K562 (cell line): ENCODE measurements around the gene NAA15. TPM values are rescaled to one million over a fixed set of nuclear protein-coding genes. Genes with fewer than 3 reads are reported as not detected.

Source experiments
- ATAC-seq: fragments of 200-7000 bp; cut with Tn5 transposase; 3 replicates; pipeline ENCODE4 v1.9.1; 2020; ENCODE audit warnings: moderate library complexity
- BruUV-seq: library from RNA; stranded (reverse); fragments of 400-500 nt; replicated peaks from 2 replicates; lab custom pipeline; 2021; lab: Mats Ljungman, UMichigan
- CTCF ChIA-PET: fragments of 300-600 bp; formaldehyde crosslinking; extraction: SDS; loops from one replicate; lab custom pipeline; 2021; ENCODE audit warnings: low intra/inter-chr PET ratio; lab: Yijun Ruan, JAX
- POLR2A ChIA-PET: fragments of 300-600, 350-650 bp; sonication (Branson Sonifier 250); formaldehyde crosslinking; extraction: SDS; loops from one replicate; lab custom pipeline; 2021; ENCODE audit warnings: antibody characterized with exemption, inconsistent platforms; lab: Yijun Ruan, JAX
- DNase-seq, 4 experiments: peaks; one replicate each; pipeline versions ENCODE4 v3.0.0 to v3.0.0-alpha.2; 2011 to 2018; ENCODE audit warnings: low spot score in 3 of 4, mixed read lengths in 3 of 4; ENCODE audit errors: extremely low read depth in 1 of 4
- FAIRE-seq: peaks from 2 replicates; lab custom pipeline; 2011; peaks lifted over from hg19 to GRCh38; lab: Jason Lieb, UNC
- H2AFZ ChIP-seq: 2 replicates; pipeline ENCODE4 v1.6.0; 2011; ENCODE audit warnings: low read depth, low read length, control low read depth, inconsistent platforms
- H3K27ac ChIP-seq: fragments of 200-600 bp; 3 replicates; pipeline ENCODE4 v1.8.0; 2011; ENCODE audit warnings: low read depth, mild to moderate bottlenecking, control low read depth, inconsistent platforms, low read length, moderate library complexity, mixed read lengths; ENCODE audit errors: extremely low read depth
- H3K27me3 ChIP-seq, 2 experiments: fragments of 300-600 bp in 1 of 2; 2 replicates in 1 of 2; 3 replicates in 1 of 2; pipeline versions ENCODE4 v1.6.0 to v1.8.0; 2011; ENCODE audit warnings: inconsistent platforms in 2 of 2, low read length in 2 of 2, mild to moderate bottlenecking in 1 of 2, mixed read lengths in 1 of 2, moderate library complexity in 1 of 2; ENCODE audit not compliant: control insufficient read depth in 2 of 2, insufficient read depth in 2 of 2
- H3K36me3 ChIP-seq: fragments of 300-600 bp; 3 replicates; pipeline ENCODE4 v1.8.0; 2011; ENCODE audit warnings: mild to moderate bottlenecking, low read length, inconsistent platforms; ENCODE audit not compliant: control insufficient read depth, insufficient read depth
- H3K4me1 ChIP-seq, 2 experiments: fragments of 200-600 bp in 1 of 2; replicated peaks in 1 of 2; 2 replicates in 1 of 2; 3 replicates in 1 of 2; pipeline versions ENCODE4 v1.5.1 to v1.8.0; 2011; ENCODE audit warnings: inconsistent platforms in 2 of 2, low read length in 2 of 2, mild to moderate bottlenecking in 1 of 2, mixed read lengths in 1 of 2, moderate library complexity in 1 of 2; ENCODE audit not compliant: control insufficient read depth in 2 of 2, insufficient read depth in 2 of 2
- H3K4me2 ChIP-seq: 2 replicates; pipeline ENCODE4 v1.6.1; 2011; ENCODE audit warnings: low read length, control low read depth, inconsistent platforms, mixed read lengths; ENCODE audit not compliant: insufficient read depth
- H3K4me3 ChIP-seq: fragments of 200-600 bp; sonication (generic), shearing (Covaris generic); 2 replicates; pipeline ENCODE4 v1.5.1; 2016; ENCODE audit warnings: control low read depth, inconsistent platforms
- H3K79me2 ChIP-seq: fragments of 200-600 bp; 3 replicates; pipeline ENCODE4 v1.8.0; 2011; ENCODE audit warnings: low read length, inconsistent platforms; ENCODE audit not compliant: control insufficient read depth, insufficient read depth
- H3K9ac ChIP-seq, 2 experiments: 2 replicates each; pipeline versions ENCODE4 v1.6.0 to v1.6.1; 2011; ENCODE audit warnings: low read depth in 2 of 2, low read length in 2 of 2, control low read depth in 1 of 2, inconsistent platforms in 1 of 2, mild to moderate bottlenecking in 1 of 2, mixed read lengths in 1 of 2; ENCODE audit not compliant: insufficient read depth in 1 of 2
- H3K9me1 ChIP-seq: one replicate; pipeline ENCODE4 v1.6.0; 2011; ENCODE audit warnings: inconsistent platforms, mild to moderate bottlenecking, low read length, moderate library complexity; ENCODE audit not compliant: control insufficient read depth, insufficient read depth
- H3K9me3 ChIP-seq: replicated peaks from 2 replicates; pipeline ENCODE4 v1.5.1; 2011; ENCODE audit warnings: low read depth, low read length, inconsistent platforms; ENCODE audit not compliant: control insufficient read depth, insufficient read depth
- H4K20me1 ChIP-seq: replicated peaks from 2 replicates; pipeline ENCODE4 v1.6.1; 2011; ENCODE audit warnings: low read length, inconsistent platforms, mixed read lengths; ENCODE audit not compliant: control insufficient read depth, insufficient read depth
- BCOR ChIP-seq: fragments of 450-650 bp; IDR thresholded peaks from 2 replicates; pipeline ENCODE4 v1.6.1; 2016
- DMBX1 ChIP-seq: fragments of 250-450 bp; sonication (Bioruptor Pico); IDR thresholded peaks from 2 replicates; pipeline ENCODE4 v1.8.0; 2022; ENCODE audit warnings: inconsistent platforms, mild to moderate bottlenecking, moderate library complexity, borderline replicate concordance
- MNT ChIP-seq, 2 experiments: fragments of 450-650 bp; conservative IDR thresholded peaks; 2 replicates each; pipeline ENCODE4 v1.6.1; 2017; ENCODE audit warnings: mild to moderate bottlenecking in 2 of 2, moderate library complexity in 2 of 2
- WGBS: fragments of 100-300 bp; shearing (Covaris generic); methylation state at CpG from one replicate; pipeline ENCODE4 v1.1.6; 2016; ENCODE audit warnings: low coverage, mixed read lengths; ENCODE audit not compliant: insufficient coverage; ENCODE audit errors: missing lambda C conversion rate; 5-methylcytosine and 5-hydroxymethylcytosine counted together
- in situ Hi-C: fragments of 300-500 bp; cut with MboI; formaldehyde crosslinking; loops from 4 replicates; pipeline ENCODE4 v1.15.0; 2018; ENCODE audit warnings: inconsistent platforms, mixed read lengths
- intact Hi-C: fragments of 100-400 bp; cut with micrococcal nuclease; formaldehyde crosslinking; loops from 2 replicates; pipeline ENCODE4 v1.14.2; 2022
- polyA plus RNA-seq, 8 experiments: library from polyadenylated mRNA; depleted of rRNA in 4 of 8; stranded (reverse) in 5 of 8; unstranded in 3 of 8; fragments of >200 nt; fragmentation: Nextera tagmentation in 2 of 8; fragmentation: Illumina TruSeq in 1 of 8; extraction: Ambion mirVana in 2 of 8; extraction: Trizol in 1 of 8; gene quantifications; 2 replicates each; pipeline versions ENCODE4 v1.2.1 to v1.2.3, GENCODE V29; 2011 to 2014; ENCODE audit warnings: inconsistent platforms in 1 of 8, missing spikeins in 1 of 8
- total RNA-seq, 7 experiments: library from RNA; depleted of rRNA in 6 of 7; stranded (reverse); fragments of >200 nt in 6 of 7; fragmentation: Illumina TruSeq in 2 of 7; extraction: Trizol in 2 of 7; gene quantifications; 2 replicates each; pipeline versions ENCODE4 v1.2.1 to v1.2.3, GENCODE V29; 2011 to 2021; ENCODE audit warnings: low replicate concordance in 1 of 7
- TF ChIP-seq, protein P1 (sequence below): fragments of 200-600 bp; sonication (generic); IDR thresholded peaks from one replicate; pipeline ENCODE4 v1.6.1; 2012; ENCODE audit warnings: mild to moderate bottlenecking, low read depth, low read length, inconsistent platforms

NAA15 gene
- total and polyA plus RNA-seq, 9 of the 15 experiments (the other 6 are each of a cell fraction or from before 2014, with no cell fraction given) = 37.8 to 117 (median 63.2) TPM

DNA sequence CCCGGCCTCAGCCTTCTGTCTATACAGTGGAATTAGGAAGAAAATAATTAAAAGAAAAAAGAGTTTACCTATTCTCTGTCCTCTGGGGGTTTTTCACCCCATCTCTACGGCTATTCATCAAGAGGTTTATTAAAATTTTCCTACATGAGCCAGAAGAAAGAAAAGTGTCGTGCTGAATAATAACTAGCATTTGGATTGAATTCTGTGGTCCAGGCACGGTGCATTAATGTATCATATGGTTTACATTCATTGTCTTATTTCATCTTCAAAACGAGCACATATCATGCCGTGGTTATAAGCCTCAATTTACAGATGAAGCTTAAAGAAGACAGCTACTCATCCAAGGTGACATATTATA, 5.4 kb upstream of the NAA15 start:
- 4% methylated on average over 6 of the region's 6 CpGs for WGBS
- POLR2A ChIA-PET = interaction anchor here (0.6 to 1.5 kb wide), 16 partner anchors 8 to 356 kb away, joined by 3 to 8 read pairs (median 4); partner anchors contain the start of genes ELF2 and RAB33B
- DNase-seq (no peak), ATAC-seq (peak; percentile 0), FAIRE-seq (no peak)
- intact Hi-C loops (loop anchor here (1.0 to 5.0 kb wide), 6 partner anchors 67 to 279 kb away; partner anchors contain the start of gene NOCT), in situ Hi-C loops (no loop called here)
- H3K79me2 ChIP-seq = peaks cover 73% of the 10 kb centered on the region
- no peaks in the 10 kb centered on the region for H3K27me3 ChIP-seq
- CTCF ChIA-PET = interaction anchor here (1.2 to 2.1 kb wide), 4 partner anchors 66 to 197 kb away, joined by 6 to 11 read pairs (median 10); no protein-coding TSS in a partner anchor
- H4K20me1 ChIP-seq = no peaks in the 10 kb centered on the region
- BruUV-seq = no TSS peak
- H3K4me1 ChIP-seq = peaks cover 7 to 12% of the 10 kb centered on the region in 2 experiments; a peak in 4 of 5 replicates
- H3K9ac ChIP-seq = peak overlapping the region; percentile 96
- H3K27ac ChIP-seq = peak overlapping the region; percentile 90
- H3K4me2 ChIP-seq = peak overlapping the region; percentile 91
- no peaks in the 10 kb centered on the region for H3K9me3 ChIP-seq
- peak overlapping the region; percentile 80 for H2AFZ ChIP-seq
- H3K9me1 ChIP-seq = no peaks in the 10 kb centered on the region
- H3K36me3 ChIP-seq = peaks cover 34% of the 10 kb centered on the region
- peak overlapping the region; percentile 82 for H3K4me3 ChIP-seq
- TF ChIP-seq BCOR = no peak
- TF ChIP-seq, protein P1, sequence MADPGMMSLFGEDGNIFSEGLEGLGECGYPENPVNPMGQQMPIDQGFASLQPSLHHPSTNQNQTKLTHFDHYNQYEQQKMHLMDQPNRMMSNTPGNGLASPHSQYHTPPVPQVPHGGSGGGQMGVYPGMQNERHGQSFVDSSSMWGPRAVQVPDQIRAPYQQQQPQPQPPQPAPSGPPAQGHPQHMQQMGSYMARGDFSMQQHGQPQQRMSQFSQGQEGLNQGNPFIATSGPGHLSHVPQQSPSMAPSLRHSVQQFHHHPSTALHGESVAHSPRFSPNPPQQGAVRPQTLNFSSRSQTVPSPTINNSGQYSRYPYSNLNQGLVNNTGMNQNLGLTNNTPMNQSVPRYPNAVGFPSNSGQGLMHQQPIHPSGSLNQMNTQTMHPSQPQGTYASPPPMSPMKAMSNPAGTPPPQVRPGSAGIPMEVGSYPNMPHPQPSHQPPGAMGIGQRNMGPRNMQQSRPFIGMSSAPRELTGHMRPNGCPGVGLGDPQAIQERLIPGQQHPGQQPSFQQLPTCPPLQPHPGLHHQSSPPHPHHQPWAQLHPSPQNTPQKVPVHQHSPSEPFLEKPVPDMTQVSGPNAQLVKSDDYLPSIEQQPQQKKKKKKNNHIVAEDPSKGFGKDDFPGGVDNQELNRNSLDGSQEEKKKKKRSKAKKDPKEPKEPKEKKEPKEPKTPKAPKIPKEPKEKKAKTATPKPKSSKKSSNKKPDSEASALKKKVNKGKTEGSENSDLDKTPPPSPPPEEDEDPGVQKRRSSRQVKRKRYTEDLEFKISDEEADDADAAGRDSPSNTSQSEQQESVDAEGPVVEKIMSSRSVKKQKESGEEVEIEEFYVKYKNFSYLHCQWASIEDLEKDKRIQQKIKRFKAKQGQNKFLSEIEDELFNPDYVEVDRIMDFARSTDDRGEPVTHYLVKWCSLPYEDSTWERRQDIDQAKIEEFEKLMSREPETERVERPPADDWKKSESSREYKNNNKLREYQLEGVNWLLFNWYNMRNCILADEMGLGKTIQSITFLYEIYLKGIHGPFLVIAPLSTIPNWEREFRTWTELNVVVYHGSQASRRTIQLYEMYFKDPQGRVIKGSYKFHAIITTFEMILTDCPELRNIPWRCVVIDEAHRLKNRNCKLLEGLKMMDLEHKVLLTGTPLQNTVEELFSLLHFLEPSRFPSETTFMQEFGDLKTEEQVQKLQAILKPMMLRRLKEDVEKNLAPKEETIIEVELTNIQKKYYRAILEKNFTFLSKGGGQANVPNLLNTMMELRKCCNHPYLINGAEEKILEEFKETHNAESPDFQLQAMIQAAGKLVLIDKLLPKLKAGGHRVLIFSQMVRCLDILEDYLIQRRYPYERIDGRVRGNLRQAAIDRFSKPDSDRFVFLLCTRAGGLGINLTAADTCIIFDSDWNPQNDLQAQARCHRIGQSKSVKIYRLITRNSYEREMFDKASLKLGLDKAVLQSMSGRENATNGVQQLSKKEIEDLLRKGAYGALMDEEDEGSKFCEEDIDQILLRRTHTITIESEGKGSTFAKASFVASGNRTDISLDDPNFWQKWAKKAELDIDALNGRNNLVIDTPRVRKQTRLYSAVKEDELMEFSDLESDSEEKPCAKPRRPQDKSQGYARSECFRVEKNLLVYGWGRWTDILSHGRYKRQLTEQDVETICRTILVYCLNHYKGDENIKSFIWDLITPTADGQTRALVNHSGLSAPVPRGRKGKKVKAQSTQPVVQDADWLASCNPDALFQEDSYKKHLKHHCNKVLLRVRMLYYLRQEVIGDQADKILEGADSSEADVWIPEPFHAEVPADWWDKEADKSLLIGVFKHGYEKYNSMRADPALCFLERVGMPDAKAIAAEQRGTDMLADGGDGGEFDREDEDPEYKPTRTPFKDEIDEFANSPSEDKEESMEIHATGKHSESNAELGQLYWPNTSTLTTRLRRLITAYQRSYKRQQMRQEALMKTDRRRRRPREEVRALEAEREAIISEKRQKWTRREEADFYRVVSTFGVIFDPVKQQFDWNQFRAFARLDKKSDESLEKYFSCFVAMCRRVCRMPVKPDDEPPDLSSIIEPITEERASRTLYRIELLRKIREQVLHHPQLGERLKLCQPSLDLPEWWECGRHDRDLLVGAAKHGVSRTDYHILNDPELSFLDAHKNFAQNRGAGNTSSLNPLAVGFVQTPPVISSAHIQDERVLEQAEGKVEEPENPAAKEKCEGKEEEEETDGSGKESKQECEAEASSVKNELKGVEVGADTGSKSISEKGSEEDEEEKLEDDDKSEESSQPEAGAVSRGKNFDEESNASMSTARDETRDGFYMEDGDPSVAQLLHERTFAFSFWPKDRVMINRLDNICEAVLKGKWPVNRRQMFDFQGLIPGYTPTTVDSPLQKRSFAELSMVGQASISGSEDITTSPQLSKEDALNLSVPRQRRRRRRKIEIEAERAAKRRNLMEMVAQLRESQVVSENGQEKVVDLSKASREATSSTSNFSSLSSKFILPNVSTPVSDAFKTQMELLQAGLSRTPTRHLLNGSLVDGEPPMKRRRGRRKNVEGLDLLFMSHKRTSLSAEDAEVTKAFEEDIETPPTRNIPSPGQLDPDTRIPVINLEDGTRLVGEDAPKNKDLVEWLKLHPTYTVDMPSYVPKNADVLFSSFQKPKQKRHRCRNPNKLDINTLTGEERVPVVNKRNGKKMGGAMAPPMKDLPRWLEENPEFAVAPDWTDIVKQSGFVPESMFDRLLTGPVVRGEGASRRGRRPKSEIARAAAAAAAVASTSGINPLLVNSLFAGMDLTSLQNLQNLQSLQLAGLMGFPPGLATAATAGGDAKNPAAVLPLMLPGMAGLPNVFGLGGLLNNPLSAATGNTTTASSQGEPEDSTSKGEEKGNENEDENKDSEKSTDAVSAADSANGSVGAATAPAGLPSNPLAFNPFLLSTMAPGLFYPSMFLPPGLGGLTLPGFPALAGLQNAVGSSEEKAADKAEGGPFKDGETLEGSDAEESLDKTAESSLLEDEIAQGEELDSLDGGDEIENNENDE = no peak
- peak; percentile 9 to 31; a peak in 2 of 4 replicates for TF ChIP-seq MNT (conservative IDR thresholded peaks at IDR 0.05)
- TF ChIP-seq DMBX1 (CRISPR knock-in tag) = 0 out of 2 replicates have a peak, but pooled peaks have one; percentile 4
